ENCODE measurements around the gene GLIS1. TPM values are rescaled to one million over a fixed set of nuclear protein-coding genes. Genes with fewer than 3 reads are reported as not detected.

The GLIS1 gene
- total and polyA plus RNA-seq, 2 donors (not counting 3 experiments of a cell fraction or from before 2014, with no cell fraction given): not detected

DNA sequence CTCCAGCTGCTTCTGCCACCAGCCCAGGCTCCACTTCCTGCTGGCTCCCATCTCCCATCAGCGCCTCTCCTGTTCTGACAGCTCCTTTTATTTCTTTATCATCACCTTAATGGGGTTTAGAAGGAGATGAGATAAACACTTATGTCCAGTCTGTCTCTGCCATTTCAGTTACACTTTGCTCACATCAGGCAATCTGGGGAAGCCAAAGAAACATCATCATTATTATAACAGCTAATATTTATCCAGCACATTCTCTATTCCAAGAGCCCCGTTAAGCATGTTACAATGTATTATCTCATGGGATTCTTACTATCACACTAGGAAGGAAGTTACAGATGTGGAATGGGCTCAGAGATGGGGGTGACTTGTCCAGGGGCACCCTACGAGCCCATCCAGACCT, 248.6 kb downstream of the GLIS1 start:
- CTCF ChIA-PET: interaction anchor here (0.8 kb wide), 1 partner anchor 225 kb away, joined by 3 read pairs; no protein-coding TSS in a partner anchor
- dilution Hi-C loops (cut with MboI; ENCODE audit: extremely low pct_ligation_motif_present, low sequenced_read_pairs) (no loop called here), intact Hi-C loops (cut with micrococcal nuclease) (no loop called here)
- no peak for FAIRE-seq
- POLR2A ChIA-PET: no interaction called here
- no peaks in the 10 kb centered on the region for H3K4me1 ChIP-seq (ENCODE audit: control insufficient read depth, extremely low read depth, insufficient read depth, low read length)
- H2AFZ ChIP-seq (ENCODE audit: low read depth, low read length): no peak overlapping the region
- H3K9me3 ChIP-seq (replicated peaks; ENCODE audit: control insufficient read depth, insufficient read depth, low read length): no peaks in the 10 kb centered on the region
- H3K36me3 ChIP-seq (ENCODE audit: control insufficient read depth in 2 of 2, extremely low read depth in 1 of 2, insufficient read depth in 2 of 2, low read length in 2 of 2): no peaks in the 10 kb centered on the region
- H4K20me1 ChIP-seq (replicated peaks; ENCODE audit: control insufficient read depth, extremely low read depth, insufficient read depth, low read length): no peaks in the 10 kb centered on the region
- no peak for TF ChIP-seq MYC (IDR thresholded peaks at IDR 0.05; ENCODE audit: low read depth, low read length)
- peaks cover 3 to 8% of the 10 kb centered on the region in 2 experiments for H3K27me3 ChIP-seq (ENCODE audit: control insufficient read depth in 2 of 2, insufficient read depth in 2 of 2, low read length in 2 of 2)
- no peak for DNase-seq (ENCODE audit: low read depth, low spot score)
- no peak overlapping the region for H3K9ac ChIP-seq (replicated peaks; ENCODE audit: extremely low read depth, insufficient read depth, low read length)
- no peaks in the 10 kb centered on the region for H3K79me2 ChIP-seq (ENCODE audit: control insufficient read depth, insufficient read depth, low read length)
- no peak overlapping the region for H3K4me2 ChIP-seq (ENCODE audit: insufficient read depth, low read length)
- no peak overlapping the region for H3K4me3 ChIP-seq (replicated peaks in 1 of 3; ENCODE audit: insufficient read depth in 1 of 3, low read depth in 1 of 3, low read length in 3 of 3)
- H3K27ac ChIP-seq (ENCODE audit: insufficient read depth, low read depth, low read length): no peak overlapping the region
- no TSS peak for BruUV-seq (replicated peaks)
- H3K9me1 ChIP-seq (replicated peaks; ENCODE audit: control insufficient read depth, extremely low read depth, insufficient read depth, low read length): no peaks in the 10 kb centered on the region

DNA sequence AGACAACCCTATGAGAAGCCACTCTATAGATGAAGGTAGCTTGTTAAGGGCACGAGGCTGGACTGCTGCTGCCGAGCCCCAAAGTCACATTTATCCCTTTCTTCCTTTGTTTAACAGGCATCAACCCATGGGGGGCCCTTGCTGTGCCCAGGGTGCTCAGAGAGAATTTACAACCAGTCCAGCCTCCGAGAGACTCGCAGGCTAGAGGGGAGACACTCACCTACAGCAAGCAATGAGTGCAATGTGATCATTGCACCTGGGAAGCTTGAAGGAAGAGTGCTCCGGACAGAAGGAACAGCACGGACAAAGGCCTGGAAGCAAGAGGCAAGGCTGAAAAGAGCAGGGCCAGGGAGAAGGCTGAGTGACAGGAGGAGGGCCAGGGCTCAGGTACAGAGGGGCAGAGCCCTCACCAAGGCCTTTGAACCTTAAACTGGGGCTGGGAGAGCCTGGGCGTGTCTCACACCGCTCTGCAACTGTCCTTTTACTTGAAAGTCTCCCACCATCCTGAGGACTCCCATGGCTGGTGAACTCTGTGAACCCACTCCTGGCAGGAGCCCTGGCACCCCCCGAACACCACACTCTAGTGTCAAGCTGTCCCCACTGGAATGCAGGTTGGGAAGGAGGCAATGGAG, 252.5 kb downstream of the GLIS1 start:
- DNase-seq (ENCODE audit: low read depth, low spot score): no peak
- peaks cover 3 to 8% of the 10 kb centered on the region in 2 experiments for H3K27me3 ChIP-seq (ENCODE audit: control insufficient read depth in 2 of 2, insufficient read depth in 2 of 2, low read length in 2 of 2)
- intact Hi-C loops (cut with micrococcal nuclease) (loop anchor here (5.0 kb wide), 2 partner anchors 326 to 471 kb away; no protein-coding TSS in a partner anchor), dilution Hi-C loops (cut with MboI; ENCODE audit: extremely low pct_ligation_motif_present, low sequenced_read_pairs) (no loop called here)
- TF ChIP-seq POLR2A (IDR thresholded peaks at IDR 0.05; ENCODE audit: low read depth, low read length): no peak
- TF ChIP-seq FOS (IDR thresholded peaks at IDR 0.05; ENCODE audit: borderline replicate concordance, insufficient read depth, low read length): no peak
- no peak for TF ChIP-seq EZH2 (IDR thresholded peaks at IDR 0.05; ENCODE audit: borderline replicate concordance, low read depth, low read length, severe bottlenecking)
- no peak for TF ChIP-seq POLR2AphosphoS5 (IDR thresholded peaks at IDR 0.05; ENCODE audit: insufficient read depth, low read depth, low read length)
- TF ChIP-seq, protein P1, sequence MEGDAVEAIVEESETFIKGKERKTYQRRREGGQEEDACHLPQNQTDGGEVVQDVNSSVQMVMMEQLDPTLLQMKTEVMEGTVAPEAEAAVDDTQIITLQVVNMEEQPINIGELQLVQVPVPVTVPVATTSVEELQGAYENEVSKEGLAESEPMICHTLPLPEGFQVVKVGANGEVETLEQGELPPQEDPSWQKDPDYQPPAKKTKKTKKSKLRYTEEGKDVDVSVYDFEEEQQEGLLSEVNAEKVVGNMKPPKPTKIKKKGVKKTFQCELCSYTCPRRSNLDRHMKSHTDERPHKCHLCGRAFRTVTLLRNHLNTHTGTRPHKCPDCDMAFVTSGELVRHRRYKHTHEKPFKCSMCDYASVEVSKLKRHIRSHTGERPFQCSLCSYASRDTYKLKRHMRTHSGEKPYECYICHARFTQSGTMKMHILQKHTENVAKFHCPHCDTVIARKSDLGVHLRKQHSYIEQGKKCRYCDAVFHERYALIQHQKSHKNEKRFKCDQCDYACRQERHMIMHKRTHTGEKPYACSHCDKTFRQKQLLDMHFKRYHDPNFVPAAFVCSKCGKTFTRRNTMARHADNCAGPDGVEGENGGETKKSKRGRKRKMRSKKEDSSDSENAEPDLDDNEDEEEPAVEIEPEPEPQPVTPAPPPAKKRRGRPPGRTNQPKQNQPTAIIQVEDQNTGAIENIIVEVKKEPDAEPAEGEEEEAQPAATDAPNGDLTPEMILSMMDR (IDR thresholded peaks at IDR 0.05; ENCODE audit: extremely low read depth in 1 of 2, insufficient read depth in 1 of 2, low read depth in 1 of 2, low read length in 2 of 2): no peak
- TF ChIP-seq JUN (IDR thresholded peaks at IDR 0.05; ENCODE audit: borderline replicate concordance, insufficient read depth, insufficient read length, low read depth): no peak
- no peak for TF ChIP-seq GATA2 (IDR thresholded peaks at IDR 0.05; ENCODE audit: insufficient read depth, insufficient read length, low read depth, low read length)
- TF ChIP-seq, protein P2, sequence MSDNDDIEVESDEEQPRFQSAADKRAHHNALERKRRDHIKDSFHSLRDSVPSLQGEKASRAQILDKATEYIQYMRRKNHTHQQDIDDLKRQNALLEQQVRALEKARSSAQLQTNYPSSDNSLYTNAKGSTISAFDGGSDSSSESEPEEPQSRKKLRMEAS (IDR thresholded peaks at IDR 0.05; ENCODE audit: insufficient read depth, insufficient read length): no peak
- TF ChIP-seq MYC (IDR thresholded peaks at IDR 0.05; ENCODE audit: low read depth, low read length): no peak
- no peak overlapping the region for H3K9ac ChIP-seq (replicated peaks; ENCODE audit: extremely low read depth, insufficient read depth, low read length)
- no peaks in the 10 kb centered on the region for H3K9me3 ChIP-seq (replicated peaks; ENCODE audit: control insufficient read depth, insufficient read depth, low read length)
- H3K36me3 ChIP-seq (ENCODE audit: control insufficient read depth in 2 of 2, extremely low read depth in 1 of 2, insufficient read depth in 2 of 2, low read length in 2 of 2): no peaks in the 10 kb centered on the region
- H3K9me1 ChIP-seq (replicated peaks; ENCODE audit: control insufficient read depth, extremely low read depth, insufficient read depth, low read length): no peaks in the 10 kb centered on the region
- ChIA-PET CTCF (interaction anchor here (0.7 to 4.7 kb wide), 14 partner anchors 12 to 1324 kb away, joined by 3 to 50 read pairs (median 4); no protein-coding TSS in a partner anchor), POLR2A (no interaction called here)
- H3K4me2 ChIP-seq (ENCODE audit: insufficient read depth, low read length): no peak overlapping the region
- H2AFZ ChIP-seq (ENCODE audit: low read depth, low read length): no peak overlapping the region
- H3K79me2 ChIP-seq (ENCODE audit: control insufficient read depth, insufficient read depth, low read length): no peaks in the 10 kb centered on the region
- no peaks in the 10 kb centered on the region for H4K20me1 ChIP-seq (replicated peaks; ENCODE audit: control insufficient read depth, extremely low read depth, insufficient read depth, low read length)
- BruUV-seq (replicated peaks): no TSS peak
- no peak for FAIRE-seq
- no peak overlapping the region for H3K27ac ChIP-seq (ENCODE audit: insufficient read depth, low read depth, low read length)
- H3K4me1 ChIP-seq (ENCODE audit: control insufficient read depth, extremely low read depth, insufficient read depth, low read length): no peaks in the 10 kb centered on the region
- no peak overlapping the region for H3K4me3 ChIP-seq (replicated peaks in 1 of 3; ENCODE audit: insufficient read depth in 1 of 3, low read depth in 1 of 3, low read length in 3 of 3)
